Kidney epithelial cell (primary cell): ENCODE measurements around the gene ACACA. TPM values are rescaled to one million over a fixed set of nuclear protein-coding genes. Genes with fewer than 3 reads are reported as not detected.

Experiments used
- DNase-seq: peaks from one replicate; pipeline ENCODE4 v3.0.0-alpha.2; 2010; ENCODE audit warnings: low read depth
- H3K27me3 ChIP-seq: 2 replicates; pipeline ENCODE4 v1.6.0; 2011; ENCODE audit warnings: low read length; ENCODE audit not compliant: control insufficient read depth, insufficient read depth
- H3K36me3 ChIP-seq: 2 replicates; pipeline ENCODE4 v1.5.1; 2011; ENCODE audit warnings: low read length; ENCODE audit not compliant: control insufficient read depth, insufficient read depth
- H3K4me3 ChIP-seq: 2 replicates; pipeline ENCODE4 v1.5.1; 2011; ENCODE audit warnings: low read depth, mild to moderate bottlenecking, control low read depth, low read length
- CTCF ChIP-seq: IDR thresholded peaks from 2 replicates; pipeline ENCODE4 v1.5.1; 2011; ENCODE audit warnings: mild to moderate bottlenecking, moderate library complexity, low read length, control low read depth, inconsistent platforms; ENCODE audit not compliant: insufficient read depth, poor library complexity, severe bottlenecking
- total RNA-seq: library from RNA; depleted of rRNA; stranded (reverse); fragments of >200 nt; gene quantifications from 2 replicates; pipeline ENCODE4 v1.2.3, GENCODE V29; 2015

The ACACA gene
- total RNA-seq, 1 donor from 2014 or later, result 54.2 TPM

- H3K4me3 ChIP-seq, result no peak overlapping the region
- no peak for DNase-seq
- H3K36me3 ChIP-seq, result no peaks in the 10 kb centered on the region
- TF ChIP-seq CTCF, result peak; percentile 57
- H3K27me3 ChIP-seq, result no peaks in the 10 kb centered on the region
These were observed 166.8 kb downstream of the ACACA start for GRCh38 chr17:37239690-37240334.

GRCh38 chr17:37234106-37234505 is 172.5 kb downstream of the ACACA start:
- DNase-seq, result no peak
- Histone ChIP-seq H3K4me3 (no peak overlapping the region), H3K36me3 (peaks cover 2% of the 10 kb centered on the region), H3K27me3 (no peaks in the 10 kb centered on the region)
- TF ChIP-seq CTCF, result no peak

- Histone ChIP-seq H3K4me3 (no peak overlapping the region), H3K27me3 (no peaks in the 10 kb centered on the region), H3K36me3 (peaks cover 2% of the 10 kb centered on the region)
- no peak for DNase-seq
- TF ChIP-seq CTCF, result no peak
These were observed 173.6 kb downstream of the ACACA start for GRCh38 chr17:37233036-37233435.

- Histone ChIP-seq H3K27me3 (no peaks in the 10 kb centered on the region), H3K4me3 (no peak overlapping the region), H3K36me3 (peaks cover 2% of the 10 kb centered on the region)
- no peak for DNase-seq
- no peak for TF ChIP-seq CTCF
These were observed 174.7 kb downstream of the ACACA start for GRCh38 chr17:37231887-37232286.

- Histone ChIP-seq H3K36me3 (peaks cover 2% of the 10 kb centered on the region), H3K4me3 (no peak overlapping the region), H3K27me3 (no peaks in the 10 kb centered on the region)
- no peak for DNase-seq
- no peak for TF ChIP-seq CTCF
These were observed 176.0 kb downstream of the ACACA start for GRCh38 chr17:37230633-37231032.

- no peak for TF ChIP-seq CTCF
These were observed 181.2 kb downstream of the ACACA start for GRCh38 chr17:37225465-37225864.

More at GRCh38 chr17:37225465-37225864, 181.2 kb downstream of the ACACA start:
- Histone ChIP-seq H3K4me3 (no peak overlapping the region), H3K27me3 (no peaks in the 10 kb centered on the region), H3K36me3 (no peaks in the 10 kb centered on the region)
- DNase-seq, result no peak
